GM13977 (cell line): ENCODE results near the gene IFFO2.

Source experiments
- DNase-seq: peaks from one replicate; pipeline ENCODE4 v3.0.0; 2012; ENCODE audit warnings: low spot score
- CTCF ChIP-seq: IDR thresholded peaks from 2 replicates; pipeline ENCODE4 v1.5.1; 2012; ENCODE audit warnings: mild to moderate bottlenecking, control low read depth; ENCODE audit not compliant: insufficient read depth; ENCODE audit errors: extremely low read depth, missing control alignments
- in situ Hi-C: fragments of 300-500 bp; cut with MboI; formaldehyde crosslinking; loops from one replicate; pipeline ENCODE4 v1.12.0; 2022; ENCODE audit warnings: low sequenced_read_pairs, low pct_unique_long_range_greater_than_20kb, mixed read lengths, inconsistent platforms; ENCODE audit not compliant: unreplicated experiment

Gene IFFO2

GRCh38 chr1:18932387-18932786, 24.1 kb downstream of the IFFO2 start:
- no peak for TF ChIP-seq CTCF
- in situ Hi-C loops, result no loop called here
- no peak for DNase-seq

- DNase-seq, result no peak
- TF ChIP-seq CTCF, result no peak
- in situ Hi-C loops, result no loop called here
Measured at GRCh38 chr1:18931730-18932129, 24.7 kb downstream of the IFFO2 start.

- in situ Hi-C loops, result no loop called here
- no peak for TF ChIP-seq CTCF
- no peak for DNase-seq
Measured at GRCh38 chr1:18929686-18930085, 26.8 kb downstream of the IFFO2 start.

GRCh38 chr1:18928985-18929384, 27.5 kb downstream of the IFFO2 start:
- TF ChIP-seq CTCF, result no peak
- in situ Hi-C loops, result no loop called here
- no peak for DNase-seq

GRCh38 chr1:18928406-18928805, 28.1 kb downstream of the IFFO2 start:
- no peak for TF ChIP-seq CTCF
- DNase-seq, result no peak
- in situ Hi-C loops, result no loop called here

- in situ Hi-C loops, result no loop called here
- TF ChIP-seq CTCF, result no peak
- DNase-seq, result peak; percentile 71
Measured at GRCh38 chr1:18927654-18928272, 28.7 kb downstream of the IFFO2 start.

- in situ Hi-C loops, result no loop called here
- DNase-seq, result peak; percentile 46
- no peak for TF ChIP-seq CTCF
Measured at GRCh38 chr1:18927082-18927653, 29.3 kb downstream of the IFFO2 start.
